OCI-LY3 (cell line): ENCODE data around the gene USP47.

Experiments
- CTCF ChIP-seq: fragments of 200-600, 300-600 bp; sonication (generic); IDR thresholded peaks from 2 replicates; pipeline ENCODE4 v1.5.1; 2014; ENCODE audit warnings: antibody characterized with exemption, low read length, low read depth
- EZH2phosphoT487 ChIP-seq: fragments of 200-600 bp; shearing (Covaris generic); IDR thresholded peaks from 2 replicates; pipeline ENCODE4 v1.6.1; 2018; ENCODE audit warnings: antibody characterized with exemption, mixed run types, low read depth

- TF ChIP-seq CTCF: peak; percentile 48; the same call in 1 of the 2 replicates
- no peak for TF ChIP-seq EZH2phosphoT487
Observed at GRCh38 chr11:11841723-11842420, at the start of gene USP47.
